ENCODE measurements around the gene PTTG1IP.

PTTG1IP gene

GRCh38 chr21:44858291-44858690 is 15.2 kb downstream of the PTTG1IP start:
- DNase-seq = no peak

- no peak for DNase-seq
Measured at GRCh38 chr21:44857127-44857892, 16.2 kb downstream of the PTTG1IP start.

GRCh38 chr21:44856131-44856530 is 17.4 kb downstream of the PTTG1IP start:
- DNase-seq = no peak

- no peak for DNase-seq
Measured at GRCh38 chr21:44855572-44855971, 17.9 kb downstream of the PTTG1IP start.

- no peak for DNase-seq
Measured at GRCh38 chr21:44854664-44855446, 18.6 kb downstream of the PTTG1IP start.

- DNase-seq = no peak
Measured at GRCh38 chr21:44854391-44854663, 19.2 kb downstream of the PTTG1IP start.

- DNase-seq = no peak
Measured at GRCh38 chr21:44853601-44854390, 19.7 kb downstream of the PTTG1IP start.

GRCh38 chr21:44850905-44851657 is 22.4 kb downstream of the PTTG1IP start:
- DNase-seq = no peak

GRCh38 chr21:44850208-44850800 is 23.2 kb downstream of the PTTG1IP start:
- no peak for DNase-seq

- no peak for DNase-seq
Measured at GRCh38 chr21:44849616-44850130, 23.8 kb downstream of the PTTG1IP start.

GRCh38 chr21:44848821-44849521 is 24.5 kb downstream of the PTTG1IP start:
- DNase-seq = no peak

GRCh38 chr21:44847261-44848056 is 26.0 kb downstream of the PTTG1IP start:
- no peak for DNase-seq

- no peak for DNase-seq
Measured at GRCh38 chr21:44846485-44847260, 26.8 kb downstream of the PTTG1IP start.

- DNase-seq = no peak
Measured at GRCh38 chr21:44846224-44846484, 27.3 kb downstream of the PTTG1IP start.

GRCh38 chr21:44845418-44846223 is 27.9 kb downstream of the PTTG1IP start:
- DNase-seq = no peak

- DNase-seq = no peak
Measured at GRCh38 chr21:44844256-44844655, 29.2 kb downstream of the PTTG1IP start.

- DNase-seq = no peak
Measured at GRCh38 chr21:44842721-44843445, 30.6 kb downstream of the PTTG1IP start.

- no peak for DNase-seq
Measured at GRCh38 chr21:44842087-44842486, 31.4 kb downstream of the PTTG1IP start.

GRCh38 chr21:44840771-44841170 is 32.7 kb downstream of the PTTG1IP start:
- no peak for DNase-seq

Data from activated T-cell treated with anti-CD3 and anti-CD28 coated beads for 4 hours (primary cell).